HG02981 (cell line): ENCODE results near the gene INPP4B.

Experiments used
- ATAC-seq: cut with Tn5 transposase; IDR thresholded peaks from one replicate; pipeline ENCODE4 v1.9.1; 2021; ENCODE audit warnings: mild to moderate bottlenecking, moderate library complexity; ENCODE audit not compliant: unreplicated experiment

The INPP4B gene

DNA sequence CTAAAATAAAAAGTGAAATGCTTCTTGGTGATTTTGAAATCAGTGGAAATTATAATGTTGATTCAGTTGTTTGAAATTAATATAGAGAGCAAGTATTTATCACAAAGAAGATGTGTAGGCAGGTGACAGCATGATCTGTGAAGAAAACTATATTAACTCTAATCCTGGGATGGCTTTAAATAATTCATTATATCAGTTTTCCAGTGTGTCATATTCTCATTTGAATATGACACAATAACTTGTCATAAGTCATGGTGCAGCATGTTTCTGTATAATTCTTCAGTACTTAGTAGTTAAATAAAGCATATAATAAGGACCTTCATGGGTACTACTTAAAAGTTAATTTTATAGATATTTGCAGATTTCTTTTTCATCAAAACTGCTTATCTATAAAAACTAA lies 573.6 kb downstream of the INPP4B start:
- no peak for ATAC-seq

DNA sequence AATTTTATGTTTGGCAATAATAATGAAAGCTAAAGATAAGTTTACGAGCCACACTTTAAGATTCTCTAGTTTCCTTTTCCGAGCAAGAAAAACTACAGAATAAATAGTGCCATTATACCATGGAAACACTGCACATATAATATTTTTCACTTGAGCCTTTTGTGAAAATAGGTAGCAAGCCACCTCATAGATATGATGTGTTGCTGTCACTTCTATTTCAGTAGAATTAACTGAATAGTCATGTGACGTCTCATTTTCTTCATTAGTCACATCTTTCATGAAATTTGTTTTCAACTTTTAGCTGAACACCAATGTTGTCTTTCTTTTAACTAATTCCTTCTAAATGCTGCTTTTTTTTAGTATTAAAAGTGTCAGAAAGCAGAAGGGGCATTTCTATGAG lies 574.3 kb downstream of the INPP4B start:
- no peak for ATAC-seq

DNA sequence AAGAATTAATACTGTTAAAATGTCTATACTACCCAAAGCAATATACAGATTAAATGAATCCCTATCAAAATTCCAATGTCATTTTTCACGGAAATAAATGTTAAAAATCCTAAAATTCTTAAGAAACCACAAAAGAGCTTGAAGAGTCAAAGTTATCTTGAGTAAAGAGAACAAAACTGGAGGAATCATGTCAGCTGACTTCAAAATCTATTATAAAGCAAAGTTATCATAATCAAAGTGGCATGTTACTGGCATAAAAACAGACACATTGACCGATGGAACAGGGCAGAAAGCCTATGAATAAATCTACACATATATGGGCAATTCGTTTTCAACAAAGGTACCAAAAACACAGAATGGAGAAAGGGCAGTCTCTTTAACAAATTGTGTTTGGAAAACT lies 579.0 kb downstream of the INPP4B start:
- no peak for ATAC-seq

DNA sequence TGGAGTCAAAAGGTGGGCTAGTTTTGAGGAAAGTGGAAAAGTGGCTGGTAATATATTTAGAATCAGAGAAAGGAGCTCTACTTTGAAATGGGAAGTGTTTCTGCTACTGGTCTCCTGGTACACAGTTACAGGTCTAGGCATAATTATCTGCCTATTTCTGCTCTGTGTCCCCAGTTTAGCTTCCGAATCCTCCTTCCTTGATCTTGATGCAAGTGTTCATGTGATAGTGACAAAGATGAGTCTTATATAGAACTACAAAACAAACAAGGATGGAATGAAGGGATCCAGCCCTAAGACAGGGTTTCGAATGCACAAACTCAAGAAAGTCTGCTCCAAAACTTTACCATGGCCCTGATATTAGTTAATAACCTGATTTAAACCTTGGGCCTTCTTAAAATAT lies 580.2 kb downstream of the INPP4B start:
- no peak for ATAC-seq

DNA sequence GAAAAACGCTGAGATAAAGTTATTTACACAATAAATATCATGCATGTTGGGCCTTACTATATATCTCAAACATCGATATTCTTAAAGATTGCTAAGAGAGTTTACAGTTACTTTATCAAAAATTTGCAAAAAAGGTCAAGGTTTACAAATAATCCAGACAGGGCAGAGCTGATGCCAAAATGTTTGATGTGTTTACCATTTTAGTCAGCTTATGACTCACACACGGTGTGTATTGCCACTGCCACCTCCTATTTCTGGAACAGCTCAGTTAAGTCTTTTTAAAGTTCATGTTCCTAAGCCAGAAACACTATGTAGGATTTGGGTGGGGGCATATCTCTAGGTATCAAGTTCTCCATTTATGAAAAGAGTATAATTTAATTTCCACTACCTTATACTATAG lies 580.6 kb downstream of the INPP4B start:
- no peak for ATAC-seq

DNA sequence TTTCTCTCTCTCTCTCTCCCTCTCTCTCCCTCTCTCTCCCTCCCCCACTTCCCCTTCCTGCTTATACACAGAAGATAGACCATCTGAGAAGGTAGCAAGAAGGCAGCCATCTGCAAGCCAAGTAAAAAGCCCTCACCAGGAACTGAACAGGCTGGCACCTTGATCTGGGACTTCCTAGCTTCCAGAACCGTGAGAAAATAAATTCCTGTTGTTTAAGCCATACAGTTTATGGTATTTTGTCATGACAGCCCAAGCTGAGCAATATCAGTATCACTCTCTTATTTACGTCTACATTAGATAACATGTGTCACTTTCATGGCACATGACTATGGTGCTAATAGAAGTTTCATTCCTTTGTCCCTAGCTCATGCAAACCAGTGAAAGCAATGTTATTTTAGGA lies 581.1 kb downstream of the INPP4B start:
- ATAC-seq: no peak

DNA sequence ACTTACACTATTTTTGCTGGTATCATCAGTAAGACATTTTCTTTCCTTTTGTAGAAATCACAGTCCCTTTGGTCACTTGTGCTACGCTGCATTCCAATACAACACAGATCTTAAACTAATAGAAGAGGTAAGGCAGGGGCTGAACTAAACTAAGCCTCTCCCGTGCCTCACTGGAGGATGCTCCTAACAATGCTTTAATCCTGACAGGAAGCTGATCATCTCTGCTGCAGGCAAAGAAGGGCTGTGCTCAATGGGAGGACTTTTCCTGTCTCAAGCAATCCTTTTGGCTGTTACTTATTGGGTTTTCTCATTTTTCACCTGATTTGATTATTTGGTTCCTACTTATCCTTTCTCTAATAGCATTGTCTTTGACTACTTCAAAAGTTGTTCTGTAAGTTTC lies 583.1 kb downstream of the INPP4B start:
- ATAC-seq: no peak

DNA sequence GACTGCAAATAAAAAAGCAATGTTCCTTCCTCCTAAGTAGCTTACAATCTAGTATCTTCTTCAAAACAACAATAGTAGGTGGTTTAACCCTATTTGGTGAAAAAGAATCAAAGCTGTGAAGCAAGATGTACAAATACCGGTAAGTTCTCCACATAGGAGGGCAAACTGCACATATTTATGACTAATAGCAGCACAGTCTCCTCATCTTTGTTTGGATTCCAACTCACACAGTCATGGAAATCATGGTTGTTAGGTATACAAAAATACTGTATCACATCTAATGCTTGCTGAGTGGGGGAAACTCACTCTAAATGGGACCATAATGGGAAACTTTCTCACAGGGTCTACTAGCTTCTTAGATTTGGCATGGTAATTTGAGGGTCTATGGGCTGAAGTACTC lies 597.2 kb downstream of the INPP4B start:
- ATAC-seq: no peak

DNA sequence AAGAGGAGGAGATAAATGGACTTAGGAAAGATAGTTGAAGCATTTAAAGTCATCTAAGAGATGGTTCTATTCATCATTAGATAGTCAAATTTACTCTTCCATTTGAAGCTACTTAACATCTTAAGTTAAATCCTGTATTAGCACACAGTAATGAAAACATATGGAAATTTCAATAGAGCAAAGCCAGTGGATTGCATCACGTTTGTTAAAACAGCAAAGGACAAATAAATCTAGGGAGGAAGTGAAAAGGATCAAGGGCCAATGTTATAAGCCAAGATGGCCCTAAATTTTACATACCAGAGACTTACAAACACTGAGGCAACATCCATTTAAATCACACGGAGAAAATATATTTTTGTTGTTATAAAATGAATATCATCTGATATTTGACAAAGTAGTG lies 602.8 kb downstream of the INPP4B start:
- no peak for ATAC-seq

DNA sequence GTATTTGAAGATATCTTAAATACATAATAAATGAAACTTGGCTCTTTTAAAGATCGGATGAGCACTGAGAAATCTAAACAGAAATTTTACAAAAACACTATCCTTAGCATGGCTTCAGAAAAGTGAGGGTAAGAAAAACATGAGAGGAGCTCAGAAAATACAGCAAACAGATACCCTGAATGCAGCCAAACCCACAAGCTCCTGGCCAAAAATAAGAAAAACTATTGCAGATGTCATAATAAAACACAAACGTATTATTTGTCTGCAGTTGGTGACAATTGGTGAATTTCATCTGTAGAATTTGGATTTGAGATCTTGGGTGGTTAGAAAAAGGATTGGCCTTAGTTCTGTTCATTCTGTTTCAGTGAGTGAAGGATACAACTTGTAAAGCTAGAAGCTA lies 603.9 kb downstream of the INPP4B start:
- ATAC-seq: no peak

DNA sequence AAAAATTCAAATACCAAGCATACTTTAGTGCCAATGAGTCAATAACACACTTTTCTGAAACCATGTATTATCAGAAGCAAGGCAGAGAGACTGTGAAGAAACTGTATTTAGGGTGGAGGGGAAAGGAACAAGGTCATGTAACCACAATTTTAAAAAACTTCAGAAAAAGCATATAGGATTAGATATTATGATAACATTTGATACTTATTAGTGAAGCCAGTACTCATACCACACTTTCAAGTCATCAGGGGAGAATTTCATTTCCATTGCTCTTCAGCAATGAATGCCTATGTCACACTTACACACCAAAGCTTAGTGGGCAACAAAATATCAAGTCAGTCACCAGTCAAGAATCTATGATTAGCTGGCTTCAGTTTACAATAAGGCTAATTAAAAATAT lies 607.5 kb downstream of the INPP4B start:
- no peak for ATAC-seq

DNA sequence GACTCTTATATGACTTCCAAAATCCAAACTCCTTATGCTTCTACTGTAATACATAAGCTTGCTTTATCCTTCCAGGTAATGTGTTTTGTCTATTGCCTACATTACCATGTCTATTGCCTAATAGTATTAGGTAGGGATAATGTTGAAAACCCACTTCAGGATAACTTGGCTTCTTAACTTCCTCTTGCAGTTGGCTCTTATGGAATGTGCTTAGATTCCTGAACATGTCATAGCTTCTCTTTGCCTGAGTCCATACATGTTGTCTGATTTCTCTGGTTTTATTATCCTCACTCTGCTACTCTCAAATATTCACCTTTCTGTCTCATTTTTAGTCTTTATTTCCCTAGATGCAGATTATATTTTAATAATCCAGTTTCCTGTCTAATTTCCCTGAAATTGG lies 609.8 kb downstream of the INPP4B start:
- no peak for ATAC-seq

DNA sequence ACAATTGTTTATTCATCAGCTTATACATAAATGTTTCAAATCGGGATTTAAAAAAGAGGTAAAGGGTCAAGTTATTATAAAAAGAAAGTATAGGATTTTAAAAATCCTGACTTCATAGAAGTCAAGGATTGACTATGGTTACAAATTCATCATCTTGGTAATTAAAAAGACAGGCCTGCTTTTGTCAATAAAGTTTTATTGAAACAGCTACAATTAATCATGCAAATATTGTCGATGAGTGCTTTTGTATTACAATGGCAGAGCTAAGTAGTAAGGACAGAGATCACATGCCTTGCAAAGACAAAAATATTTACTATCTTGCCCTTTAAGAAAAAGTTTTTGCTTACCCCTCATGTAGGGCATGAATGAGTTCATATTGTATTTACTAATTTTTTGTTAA lies 614.3 kb downstream of the INPP4B start:
- ATAC-seq: no peak

DNA sequence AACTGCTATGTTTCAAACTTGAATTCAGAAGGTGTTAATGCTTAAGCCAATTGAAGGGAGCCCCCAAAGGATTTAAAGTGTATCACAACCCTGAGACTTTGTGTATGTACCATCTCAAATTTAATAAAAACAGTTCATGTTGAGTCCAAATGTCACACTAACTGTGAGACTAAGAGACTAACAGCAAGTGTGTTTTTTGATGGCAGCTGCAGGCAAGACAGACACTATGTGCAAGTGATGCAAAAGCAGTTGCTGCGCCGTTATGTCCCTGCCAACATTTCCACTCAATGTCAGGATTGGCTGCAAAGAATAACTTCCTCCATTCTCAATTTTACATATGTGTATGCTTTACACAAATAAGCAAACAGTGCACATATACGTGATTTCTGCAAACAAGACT lies 615.1 kb downstream of the INPP4B start:
- no peak for ATAC-seq

DNA sequence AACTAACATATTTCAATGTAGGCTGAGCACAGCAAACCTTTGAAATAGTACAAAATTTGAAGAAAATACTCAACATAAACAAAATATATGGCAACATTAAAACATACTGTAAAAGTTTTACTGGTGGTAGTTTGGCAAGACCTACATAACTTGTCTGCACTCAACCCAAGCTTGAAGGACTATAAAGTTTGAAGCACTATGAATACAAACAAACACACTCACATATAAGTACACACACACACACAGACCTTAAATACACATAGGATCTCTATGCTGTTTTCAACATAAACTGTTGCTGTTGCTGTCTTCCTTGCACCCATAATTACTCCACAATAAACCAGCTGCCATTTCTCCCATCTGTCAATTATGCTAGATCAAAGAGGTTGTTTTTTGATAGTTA lies 620.1 kb downstream of the INPP4B start:
- ATAC-seq: no peak

DNA sequence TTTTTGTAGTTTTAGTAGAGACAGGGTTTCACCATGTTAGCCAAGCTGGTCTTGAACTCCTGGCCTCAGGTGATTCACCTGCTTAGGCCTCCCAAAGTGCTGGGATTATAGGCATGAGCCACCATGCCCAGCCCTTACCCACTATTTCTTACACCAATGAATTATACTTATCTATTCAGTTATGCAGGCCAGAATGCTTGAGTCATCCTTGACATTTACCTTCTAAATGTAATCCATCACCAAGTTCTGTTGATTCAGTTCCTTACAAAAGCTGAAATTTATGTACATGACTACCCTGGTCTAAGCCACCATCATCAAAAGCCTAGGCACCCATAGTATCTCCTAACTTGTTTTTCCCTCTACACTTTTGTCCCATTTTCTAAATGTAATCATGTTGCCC lies 624.0 kb downstream of the INPP4B start:
- ATAC-seq: no peak

DNA sequence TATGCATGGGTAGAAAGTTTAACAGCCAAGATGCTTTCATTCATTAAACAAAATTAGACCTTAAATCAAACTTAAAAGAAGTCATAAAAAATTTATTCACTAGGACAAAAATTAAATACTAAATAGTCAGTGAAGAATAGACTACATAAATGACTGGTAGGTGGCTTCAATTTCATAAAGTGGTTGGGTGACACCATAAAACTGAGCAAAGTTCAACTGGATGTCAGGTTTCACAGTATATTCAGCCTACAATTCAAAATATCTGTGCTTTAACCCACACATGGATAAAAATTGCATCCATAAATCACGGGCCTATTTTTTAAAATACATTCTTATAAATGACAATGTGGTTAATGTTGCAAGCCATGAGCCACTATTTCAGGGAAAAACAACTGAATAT lies 627.4 kb downstream of the INPP4B start:
- no peak for ATAC-seq

DNA sequence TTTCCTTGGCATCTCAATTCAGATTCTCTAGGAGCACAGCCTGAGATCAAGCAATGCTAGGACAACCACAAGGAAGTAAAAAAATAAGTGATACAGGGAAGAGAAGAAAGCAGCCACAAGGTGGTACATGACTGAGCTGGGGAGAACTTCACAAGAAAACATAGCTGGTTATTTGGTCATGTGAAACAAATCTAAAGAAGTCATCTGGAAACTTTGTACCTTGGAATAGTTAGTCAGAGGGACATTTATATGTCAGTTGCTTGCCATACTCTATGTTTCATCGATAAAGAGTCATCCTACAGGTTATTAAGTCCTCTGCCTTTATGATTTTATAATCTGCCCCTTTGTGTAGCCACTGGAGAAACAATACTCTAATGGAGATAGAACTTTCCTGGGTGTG lies 634.7 kb downstream of the INPP4B start:
- ATAC-seq: no peak

DNA sequence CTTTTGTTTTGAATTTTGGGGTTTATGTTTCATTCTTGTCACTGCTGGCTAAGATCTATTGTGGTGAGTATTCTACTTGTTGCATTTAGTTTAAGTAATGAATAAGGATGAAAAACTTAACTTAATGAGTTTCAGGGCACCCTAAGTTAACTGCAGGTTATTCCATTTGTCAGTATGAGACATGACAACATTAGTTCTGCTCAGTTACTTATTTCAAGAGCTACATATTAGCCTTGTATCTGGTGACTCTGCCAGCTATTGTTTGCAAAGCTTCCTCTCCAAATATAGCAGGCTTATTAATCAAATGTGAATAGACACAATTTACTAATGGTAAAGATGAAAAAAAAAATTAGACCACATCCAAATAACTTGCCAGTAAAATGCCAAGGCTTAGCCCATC lies 642.6 kb downstream of the INPP4B start:
- no peak for ATAC-seq

DNA sequence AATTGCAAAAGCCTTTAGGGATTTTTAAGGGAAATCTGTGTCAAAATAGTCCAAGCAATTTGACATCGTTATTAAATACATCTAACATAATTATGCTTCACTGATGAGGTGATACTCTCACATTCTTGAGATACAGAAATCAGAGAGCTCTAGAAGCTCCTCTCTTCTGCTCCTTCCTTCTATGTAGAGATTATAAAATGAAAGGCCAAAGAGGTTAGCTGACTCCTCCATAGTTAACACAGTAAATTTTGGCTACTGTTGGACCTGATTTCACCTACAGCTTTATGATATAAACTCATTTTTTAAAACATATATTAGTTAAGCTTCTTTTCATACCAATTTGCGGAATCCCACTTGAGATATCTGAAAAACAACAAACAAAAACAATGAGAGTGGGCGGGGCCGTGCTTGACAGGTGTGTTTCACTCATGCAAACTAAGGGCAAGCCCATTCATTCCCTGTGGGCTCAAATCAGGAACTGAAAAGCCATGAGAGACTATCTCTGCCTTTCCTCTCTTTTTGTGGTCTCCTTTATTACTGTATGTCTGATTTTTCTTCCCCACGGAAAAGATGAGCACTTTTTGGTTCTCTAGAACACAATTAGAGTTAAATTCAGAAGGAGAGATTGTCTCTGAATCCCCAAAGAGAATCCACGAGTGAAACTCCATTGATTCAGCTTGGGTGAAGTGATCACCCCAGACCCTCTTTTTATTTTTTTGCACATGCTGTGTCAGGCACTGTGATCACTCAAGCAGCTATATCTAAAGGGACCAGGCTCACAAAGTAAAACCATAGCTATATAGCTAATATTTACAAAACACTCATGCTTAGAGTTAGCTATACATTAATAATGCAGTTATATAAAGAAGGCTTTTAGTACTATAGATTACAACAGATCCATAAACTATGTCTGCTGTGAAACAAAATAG lies 643.4 kb downstream of the INPP4B start:
- peak; percentile 70 for ATAC-seq

DNA sequence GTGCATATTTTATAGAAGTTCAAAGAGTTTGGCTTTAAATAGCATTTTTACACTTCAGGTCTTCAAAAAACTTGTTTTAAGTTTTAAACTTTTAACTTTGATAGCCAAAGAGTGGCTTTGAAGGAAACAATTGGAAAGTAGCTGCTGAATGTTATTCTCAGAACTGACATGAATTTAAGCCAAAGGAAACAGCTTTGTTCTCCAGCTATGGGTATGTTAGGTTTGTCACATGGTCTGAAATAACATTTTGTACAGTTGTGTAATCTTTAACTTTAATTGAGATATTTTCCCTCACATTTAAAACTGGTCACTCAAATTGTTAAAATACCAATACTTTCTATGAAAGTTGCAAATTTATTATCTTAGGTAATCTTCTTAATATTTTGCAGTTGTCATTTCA lies 645.1 kb downstream of the INPP4B start:
- no peak for ATAC-seq

DNA sequence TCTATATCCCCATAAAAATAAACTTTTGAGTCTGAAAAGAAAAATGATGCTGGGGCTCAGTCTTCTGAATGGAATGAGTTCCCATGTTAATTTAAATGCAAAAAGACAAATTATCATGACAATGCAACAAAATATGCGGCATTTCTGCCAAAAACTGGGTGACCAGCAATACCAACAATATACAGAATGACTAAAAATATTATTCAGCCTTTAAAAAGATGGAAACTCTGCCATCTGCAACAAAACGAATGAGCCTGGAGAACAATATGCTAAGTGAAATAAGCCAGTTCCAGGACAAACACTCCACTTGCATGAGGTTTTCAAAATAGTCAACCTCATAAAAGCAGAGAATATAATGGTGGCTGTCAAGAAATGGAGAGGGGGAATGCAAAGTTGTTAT lies 651.2 kb downstream of the INPP4B start:
- ATAC-seq: no peak

DNA sequence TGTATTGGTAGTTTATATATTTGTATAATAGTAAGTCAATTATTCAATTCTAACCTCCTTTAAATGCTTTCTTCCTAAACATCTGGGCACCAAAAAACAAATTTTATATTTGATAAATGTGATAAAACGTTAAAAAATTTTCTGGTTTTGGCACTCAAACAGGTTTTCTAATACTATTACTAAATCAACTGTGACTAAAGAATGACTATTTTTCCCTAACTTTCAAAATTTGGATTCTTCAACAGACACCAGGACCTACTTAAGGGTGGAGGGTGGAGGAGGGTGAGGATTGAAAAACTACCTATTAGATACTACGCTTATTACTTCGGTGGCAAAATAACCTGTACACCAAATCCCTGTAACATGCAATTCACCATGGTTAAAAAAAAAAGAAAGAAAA lies 654.2 kb downstream of the INPP4B start:
- ATAC-seq: no peak
